Activated CD4-positive, alpha-beta T cell treated with anti-CD3 and anti-CD28 coated beads, Interleukin-2, Interleukin-4, amounts not matched to agents 100 ng/mL and 50 ng/mL, durations not matched to agents 16 hours and 8 hours (primary cell): ENCODE measurements around the gene NDUFAF8.

Source experiments
- DNase-seq: peaks from one replicate; pipeline ENCODE4 v3.0.0-alpha.2; 2020; ENCODE audit warnings: low spot score

The NDUFAF8 gene

DNA sequence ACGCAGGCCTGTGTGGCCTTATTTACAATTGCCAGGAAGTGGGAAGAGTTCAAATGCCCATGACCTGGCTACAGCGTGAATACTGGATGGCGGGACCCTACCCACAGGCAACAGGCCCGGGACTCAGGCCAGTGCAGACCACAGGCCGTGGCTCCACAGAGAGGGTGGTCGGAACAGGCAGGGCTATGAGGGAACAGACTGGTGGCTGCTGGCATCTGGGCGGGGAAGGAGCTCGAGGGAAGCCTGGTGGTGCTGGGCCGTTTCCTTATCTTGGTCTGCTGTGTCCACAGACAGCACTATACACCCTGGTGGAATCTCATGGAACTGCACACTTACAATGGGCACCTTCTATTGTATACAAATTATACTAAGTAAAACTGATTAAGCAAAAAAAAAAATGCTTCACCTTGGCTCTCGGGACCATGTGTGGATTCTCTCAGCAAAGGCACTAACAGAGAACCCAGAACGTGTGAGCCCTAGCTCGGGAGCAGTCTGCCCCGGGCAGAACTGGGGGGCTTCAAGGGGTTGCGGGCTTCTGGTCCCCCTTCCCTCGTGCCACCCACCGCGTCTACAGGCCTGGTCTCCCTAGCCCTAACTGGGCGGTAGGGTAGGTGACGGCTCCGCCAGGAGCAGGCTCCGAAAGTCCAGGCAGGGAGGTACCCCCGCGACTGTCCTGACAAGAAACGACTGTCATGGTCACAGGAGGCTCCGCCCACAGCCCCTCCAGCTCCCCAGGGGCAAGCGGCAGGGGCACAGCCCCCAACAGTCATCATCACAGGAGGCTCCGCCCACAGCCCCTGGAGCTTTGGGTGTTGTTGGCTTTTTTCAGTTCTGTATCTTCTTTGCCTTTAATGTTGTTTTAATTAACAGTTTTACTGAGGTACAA, 38.2 kb upstream of the NDUFAF8 start:
- DNase-seq, result peak; percentile 42

DNA sequence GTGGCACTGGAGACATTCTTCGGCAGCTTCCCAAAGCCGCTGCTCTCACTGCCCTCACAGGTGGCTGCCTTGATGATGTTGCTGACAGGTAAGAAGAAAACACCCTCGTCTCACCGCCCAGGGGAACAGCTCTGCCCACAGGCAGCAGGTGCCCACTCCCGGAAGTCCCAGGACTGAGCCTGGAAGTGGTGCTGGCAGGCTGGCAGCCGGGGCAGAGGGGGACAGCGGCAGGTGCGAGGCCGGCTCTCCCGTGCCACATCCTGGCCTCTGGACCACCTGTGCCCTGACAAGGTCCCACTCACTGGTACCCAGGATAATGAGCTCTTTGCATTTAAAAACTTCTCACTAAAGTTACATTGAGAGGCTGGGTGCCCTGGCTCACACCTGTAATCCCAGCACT, 36.8 kb upstream of the NDUFAF8 start:
- DNase-seq, result no peak

DNA sequence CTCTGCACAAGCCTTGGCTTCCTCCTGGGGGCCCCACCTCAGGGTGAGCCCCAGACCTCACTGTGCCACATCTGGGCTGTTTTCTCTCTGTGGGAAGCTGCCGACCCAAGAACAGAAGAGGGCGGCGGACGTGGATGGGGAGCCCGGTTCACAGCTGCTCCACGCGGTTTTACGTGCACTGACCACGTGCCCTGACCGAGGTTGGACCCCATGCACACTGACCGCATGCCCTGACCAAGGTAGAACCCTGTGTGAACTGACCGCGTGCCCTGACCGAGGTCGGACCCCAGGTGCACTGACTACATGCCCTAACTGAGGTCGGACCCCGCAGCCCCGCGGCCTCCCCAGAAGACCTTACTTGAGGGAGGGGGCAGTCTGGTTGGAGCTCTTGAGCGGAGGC, 36.0 kb upstream of the NDUFAF8 start:
- no peak for DNase-seq

DNA sequence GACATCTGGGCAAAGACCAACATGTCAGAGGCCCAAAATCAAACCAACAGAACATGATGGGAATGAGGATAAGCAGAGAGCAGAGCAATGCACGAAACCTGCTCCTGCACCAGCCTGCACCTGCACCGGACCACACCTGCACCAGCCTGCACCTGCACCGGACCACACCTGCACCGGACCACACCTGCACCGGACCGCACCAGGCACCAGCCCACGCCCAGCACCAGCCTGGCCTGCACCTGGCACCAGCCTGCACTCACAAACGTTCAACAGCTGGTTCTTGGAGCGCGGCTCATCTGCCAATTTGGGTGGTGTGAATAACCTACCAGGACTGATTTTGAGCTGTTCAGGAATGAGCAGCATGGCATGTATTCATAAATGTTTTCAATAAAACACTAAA, 34.5 kb upstream of the NDUFAF8 start:
- DNase-seq, result no peak

DNA sequence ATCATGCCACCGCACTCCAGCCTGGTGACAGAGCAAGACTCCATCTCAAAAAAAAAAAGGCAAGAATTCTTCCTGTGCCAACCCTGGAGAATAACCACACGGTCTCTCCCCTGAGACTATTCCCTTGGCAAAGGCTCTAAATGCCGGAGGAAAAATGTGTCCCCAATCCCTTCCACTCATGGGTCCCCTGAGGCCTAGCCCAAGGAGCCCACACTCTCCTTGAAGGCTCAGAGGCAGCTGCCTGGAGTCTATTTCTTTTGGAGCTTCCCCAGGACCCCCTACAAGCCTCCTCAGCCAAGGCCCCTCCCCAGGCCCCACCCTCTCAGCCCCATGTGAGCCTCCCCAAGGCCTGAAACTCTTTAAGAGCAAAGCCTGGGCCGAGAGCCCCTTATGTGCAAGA, 33.0 kb upstream of the NDUFAF8 start:
- DNase-seq, result no peak

DNA sequence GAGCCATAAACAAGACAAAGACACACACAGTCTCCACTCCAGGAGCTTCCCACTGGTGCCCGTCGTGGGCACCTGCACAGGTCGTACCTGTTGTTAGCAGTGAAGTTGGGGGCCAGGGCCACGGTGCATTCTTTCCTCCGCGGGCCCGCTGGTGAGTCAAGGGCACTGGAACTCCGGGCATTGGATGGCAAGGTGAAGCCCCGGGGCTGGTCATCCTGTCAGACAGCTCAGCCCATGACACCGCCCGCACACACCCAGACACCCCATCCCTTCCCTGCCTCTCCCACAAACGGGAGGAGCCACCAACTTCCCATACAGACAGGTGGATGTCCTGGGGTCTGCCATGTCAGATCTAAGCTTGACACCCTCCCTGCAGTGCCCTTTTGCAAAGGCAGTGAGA, 32.5 kb upstream of the NDUFAF8 start:
- no peak for DNase-seq

DNA sequence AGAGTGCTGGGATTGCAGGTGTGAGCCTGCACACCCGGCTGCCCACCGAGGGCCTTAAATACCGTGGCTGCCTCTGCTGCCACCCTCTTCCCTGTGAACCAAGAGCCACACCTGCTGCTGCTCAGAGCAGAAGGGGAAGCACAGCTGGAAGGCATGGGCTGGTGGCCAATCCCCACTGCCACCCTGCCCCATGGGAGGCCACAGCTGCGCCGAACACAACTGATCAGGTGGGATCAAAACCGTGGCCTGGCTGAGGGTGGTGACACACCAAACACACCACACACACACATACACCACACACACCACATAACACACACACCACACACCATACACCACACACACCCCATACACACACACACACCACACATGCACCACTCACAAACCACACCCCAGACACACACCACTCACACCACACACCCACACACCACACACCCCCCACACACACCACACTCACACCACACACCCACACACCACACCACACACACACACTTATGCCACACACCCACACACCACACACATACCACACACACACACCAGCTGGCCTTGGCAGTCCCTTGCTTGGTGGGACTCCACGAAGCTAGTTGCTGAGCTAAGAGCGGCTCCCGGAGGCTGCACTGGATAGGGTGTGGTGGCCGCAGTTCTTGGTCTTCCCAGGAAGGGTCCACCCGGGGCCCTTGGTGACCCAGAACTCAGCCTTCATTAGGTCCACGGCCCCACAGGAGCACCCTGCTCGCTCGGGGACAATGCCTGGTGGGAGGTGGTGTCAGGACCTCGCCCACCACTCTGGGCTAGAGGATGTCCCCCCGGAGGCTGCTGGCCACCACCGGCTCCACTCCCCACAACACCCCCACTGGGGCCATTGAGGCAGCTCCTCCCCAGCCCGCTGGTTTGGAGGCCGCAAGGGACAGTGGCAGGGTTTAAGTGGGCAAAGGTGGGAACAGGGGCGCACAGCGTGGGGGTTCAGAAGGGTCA, 31.2 kb upstream of the NDUFAF8 start:
- no peak for DNase-seq

DNA sequence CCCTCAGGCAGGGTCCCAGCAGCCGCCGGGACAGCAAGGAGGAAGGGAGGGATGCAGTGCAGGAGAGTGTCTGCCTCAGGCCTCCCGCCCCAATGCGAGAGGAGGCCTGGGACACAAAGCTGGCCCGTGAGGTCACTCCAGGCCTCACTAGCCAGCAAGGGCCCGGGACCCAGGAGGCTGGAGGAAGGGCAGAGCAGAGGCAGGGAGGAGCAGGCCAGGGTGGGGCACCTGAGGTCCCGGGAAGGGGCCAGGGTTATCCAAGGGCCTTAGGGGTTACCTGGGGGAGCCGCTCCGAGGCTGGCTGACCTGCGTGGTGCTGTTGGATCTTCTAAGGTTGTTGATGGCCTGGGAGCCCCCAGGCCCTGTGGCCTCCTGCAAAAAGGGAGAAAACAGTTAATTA, 30.5 kb upstream of the NDUFAF8 start:
- no peak for DNase-seq

DNA sequence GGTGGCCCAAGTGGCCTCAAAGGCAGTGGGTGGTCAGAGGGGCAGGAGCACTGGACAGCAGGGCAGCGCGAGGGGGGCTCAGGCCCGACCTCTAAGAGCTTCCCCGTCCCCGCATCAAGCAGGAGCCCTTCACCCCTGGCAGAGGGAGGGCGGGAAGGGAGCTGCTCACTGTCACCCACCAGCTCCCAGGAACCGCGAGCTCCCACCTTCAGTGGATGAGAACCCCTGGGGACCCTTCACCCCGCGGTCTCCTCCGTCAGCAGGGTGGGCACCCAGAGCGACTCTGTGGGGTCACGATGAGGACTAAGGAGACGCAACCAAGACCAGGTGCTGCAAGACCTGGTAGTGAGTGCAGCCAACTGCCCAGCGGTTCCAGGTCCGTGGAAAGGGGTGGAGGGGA, 30.0 kb upstream of the NDUFAF8 start:
- no peak for DNase-seq

DNA sequence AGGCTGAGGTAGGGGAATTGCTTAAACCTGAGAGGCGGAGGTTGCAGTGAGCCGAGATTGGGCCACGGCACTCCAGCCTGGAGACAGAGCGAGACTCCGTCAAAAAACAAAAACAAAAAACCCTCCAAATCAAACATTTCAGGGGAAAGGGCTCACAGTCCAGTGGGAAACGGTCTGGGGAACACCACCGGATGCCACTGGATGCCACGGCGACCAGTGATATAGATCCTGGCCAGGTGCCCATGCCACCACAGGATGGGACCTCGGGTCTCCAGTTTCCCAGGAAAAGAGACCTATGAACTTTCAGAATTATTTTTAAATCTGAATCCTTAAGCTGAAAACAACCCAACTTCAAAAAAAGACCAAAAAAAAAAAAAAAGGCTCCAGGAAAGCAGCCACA, 28.7 kb upstream of the NDUFAF8 start:
- no peak for DNase-seq

DNA sequence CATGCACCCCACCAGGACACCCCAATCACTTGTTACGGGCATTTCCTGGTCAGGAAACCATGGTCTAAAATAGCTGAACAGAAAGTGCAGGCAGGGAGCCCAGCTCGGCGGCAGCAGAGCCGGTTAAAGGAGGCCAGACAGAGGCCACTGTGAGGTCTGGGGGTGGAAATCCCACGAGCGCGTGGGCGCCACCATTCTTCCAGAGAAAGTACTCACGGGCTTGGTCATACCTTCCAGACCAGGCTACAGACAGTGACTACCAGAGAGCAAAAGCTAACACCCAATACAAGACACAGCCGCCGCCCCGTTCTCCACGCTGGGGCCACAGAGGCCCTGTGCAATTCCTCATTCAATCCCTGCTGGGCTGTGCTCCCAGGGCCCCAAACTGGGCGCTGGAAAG, 28.2 kb upstream of the NDUFAF8 start:
- no peak for DNase-seq

DNA sequence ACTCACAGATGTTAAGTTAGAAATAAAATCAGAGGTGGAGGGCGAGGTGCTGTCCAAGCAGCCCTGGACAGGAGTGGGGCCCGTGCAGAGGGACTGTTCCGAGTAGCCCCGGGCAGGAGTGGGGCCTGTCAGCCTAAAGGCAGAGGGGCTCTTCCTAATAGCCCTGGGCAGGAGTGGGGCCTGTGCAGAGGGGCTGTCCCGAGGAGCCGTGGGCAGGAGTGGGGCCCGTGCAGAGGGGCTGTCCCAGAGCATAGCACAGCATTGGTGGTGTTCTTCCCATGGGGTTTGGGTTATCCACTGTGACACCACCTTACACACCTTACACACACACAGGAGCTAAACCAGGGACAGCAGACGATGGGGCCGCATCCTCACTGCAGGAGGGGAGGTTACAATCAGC, 26.8 kb upstream of the NDUFAF8 start:
- DNase-seq, result no peak

DNA sequence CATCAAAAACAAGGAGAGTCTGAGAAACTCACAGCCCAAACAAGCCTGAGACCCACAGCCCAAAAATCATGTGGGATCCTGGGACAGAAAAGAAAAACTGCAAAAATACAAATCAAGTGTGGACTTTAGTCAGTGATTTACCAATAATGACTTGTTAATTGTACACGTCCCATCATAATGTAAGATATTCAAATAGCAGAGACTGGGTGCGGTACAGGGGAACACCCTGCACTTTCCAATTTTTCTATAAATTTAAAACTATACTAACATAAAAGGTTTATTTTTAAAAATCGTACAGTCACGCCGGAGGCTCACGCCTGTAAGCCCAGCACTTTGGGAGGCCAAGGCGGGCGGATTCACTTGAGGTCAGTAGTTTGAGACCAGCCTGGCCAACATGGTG, 25.1 kb upstream of the NDUFAF8 start:
- no peak for DNase-seq

DNA sequence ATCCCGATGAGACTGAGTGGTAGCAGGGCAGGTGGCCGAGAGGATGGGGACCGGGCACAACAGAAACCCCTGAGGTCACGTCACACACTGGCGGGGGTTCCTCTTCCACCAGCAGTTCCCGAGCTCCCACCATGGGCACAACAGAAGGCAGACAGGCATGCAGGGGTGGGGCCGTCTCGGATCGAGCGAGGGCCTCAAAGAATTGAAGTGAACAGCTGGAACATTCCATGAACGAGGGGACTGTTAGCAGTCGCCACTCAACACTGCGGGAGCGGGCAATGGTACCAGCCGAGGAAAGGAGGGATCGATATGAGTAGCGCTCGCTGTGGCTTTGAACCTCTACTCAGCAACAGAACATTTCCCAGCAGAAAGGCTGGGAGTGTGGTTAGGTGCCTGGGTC, 21.6 kb upstream of the NDUFAF8 start:
- no peak for DNase-seq

DNA sequence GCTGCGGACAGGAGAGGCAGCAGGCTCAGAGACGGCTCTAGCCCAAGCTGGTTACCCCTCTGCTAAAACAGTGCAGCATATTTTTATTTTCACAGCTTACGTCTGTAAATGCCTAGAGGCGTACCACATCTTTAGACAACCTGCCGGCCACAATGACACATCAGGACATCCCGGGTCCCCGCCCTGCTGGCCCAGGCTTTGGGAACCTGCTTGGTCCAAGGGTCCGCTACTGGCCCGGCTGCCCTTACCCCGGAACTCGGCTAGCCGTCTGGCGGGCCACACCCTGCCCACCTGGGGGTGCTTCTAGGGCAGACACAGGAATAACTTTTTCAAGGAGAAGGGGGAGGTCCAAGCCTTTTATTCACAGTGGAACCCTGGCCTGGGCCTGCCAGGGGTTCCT, 20.7 kb upstream of the NDUFAF8 start:
- DNase-seq, result no peak

DNA sequence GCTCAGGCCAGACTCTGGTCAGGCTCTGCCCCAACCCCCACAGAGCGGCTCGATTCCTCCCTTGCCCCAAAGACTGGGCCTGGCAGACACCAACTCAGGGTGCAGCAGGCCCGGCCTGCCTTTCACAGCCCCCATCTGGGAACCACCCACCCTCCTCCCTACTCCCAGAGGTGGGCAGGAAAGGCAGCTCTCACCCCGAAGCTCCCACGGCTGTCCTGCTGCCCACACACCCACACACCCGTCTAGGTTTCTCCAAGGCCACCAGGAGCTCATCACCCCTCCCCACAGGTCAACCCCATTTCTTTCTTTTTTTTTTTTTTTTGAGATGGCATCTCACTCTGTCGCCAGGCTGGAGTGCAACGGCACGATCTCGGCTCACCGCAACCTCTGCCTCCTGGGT, 20.1 kb upstream of the NDUFAF8 start:
- no peak for DNase-seq

DNA sequence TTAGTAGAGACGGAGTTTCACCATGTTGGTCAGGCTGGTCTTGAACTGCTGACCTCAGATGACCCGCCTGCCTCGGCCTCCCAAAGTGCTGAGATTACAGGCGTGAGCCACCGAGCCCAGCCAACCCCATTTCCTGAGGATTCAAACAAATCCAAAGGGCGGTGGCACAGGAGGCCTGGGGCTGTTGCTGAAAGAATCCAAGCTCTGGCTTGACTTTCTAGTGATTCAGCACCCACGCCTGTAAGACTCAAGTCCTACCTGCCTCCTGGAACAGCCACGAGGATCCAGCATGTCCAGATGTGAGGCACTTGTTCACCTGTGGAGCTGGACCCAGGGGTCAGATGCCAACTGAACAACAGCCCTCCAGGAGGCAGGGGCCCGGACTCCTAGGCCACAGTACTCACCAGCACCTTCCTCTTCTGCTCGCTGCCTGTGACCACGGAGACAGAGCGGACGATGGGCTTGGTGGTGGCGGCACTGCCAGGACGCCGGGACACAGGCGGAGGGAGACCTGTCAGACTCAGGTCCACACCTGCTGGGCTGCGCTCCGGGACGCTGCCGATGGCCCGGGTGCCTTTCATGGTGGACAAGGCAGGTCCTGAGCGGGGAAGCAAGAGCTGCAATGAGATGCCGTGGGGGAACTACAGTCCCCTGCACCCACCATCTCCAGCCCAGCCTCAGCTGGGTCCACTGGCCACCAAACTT, 19.5 kb upstream of the NDUFAF8 start:
- DNase-seq, result no peak

DNA sequence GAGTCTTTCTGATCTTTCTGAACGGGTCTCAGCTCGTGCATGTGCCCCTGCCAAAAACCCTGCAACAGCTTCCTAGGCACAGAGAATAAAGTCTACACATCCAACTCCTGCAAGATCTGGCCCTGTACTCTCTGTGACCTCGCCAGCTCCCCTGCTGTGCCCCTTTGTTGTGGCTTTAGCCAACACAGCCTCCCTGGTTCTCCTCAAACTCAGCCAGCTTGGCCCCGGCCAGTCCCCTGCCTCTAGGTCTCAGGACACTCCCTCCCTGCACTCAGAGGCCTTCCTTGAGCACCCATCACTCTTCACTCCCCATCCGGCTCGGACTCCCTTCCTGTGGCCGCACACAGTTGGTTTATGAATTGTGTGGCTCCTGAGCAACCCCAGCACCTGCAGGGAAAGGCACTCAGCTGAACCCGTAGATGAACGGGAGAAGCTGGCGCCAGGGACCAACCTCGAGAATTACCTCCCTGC, 17.7 kb upstream of the NDUFAF8 start:
- no peak for DNase-seq

DNA sequence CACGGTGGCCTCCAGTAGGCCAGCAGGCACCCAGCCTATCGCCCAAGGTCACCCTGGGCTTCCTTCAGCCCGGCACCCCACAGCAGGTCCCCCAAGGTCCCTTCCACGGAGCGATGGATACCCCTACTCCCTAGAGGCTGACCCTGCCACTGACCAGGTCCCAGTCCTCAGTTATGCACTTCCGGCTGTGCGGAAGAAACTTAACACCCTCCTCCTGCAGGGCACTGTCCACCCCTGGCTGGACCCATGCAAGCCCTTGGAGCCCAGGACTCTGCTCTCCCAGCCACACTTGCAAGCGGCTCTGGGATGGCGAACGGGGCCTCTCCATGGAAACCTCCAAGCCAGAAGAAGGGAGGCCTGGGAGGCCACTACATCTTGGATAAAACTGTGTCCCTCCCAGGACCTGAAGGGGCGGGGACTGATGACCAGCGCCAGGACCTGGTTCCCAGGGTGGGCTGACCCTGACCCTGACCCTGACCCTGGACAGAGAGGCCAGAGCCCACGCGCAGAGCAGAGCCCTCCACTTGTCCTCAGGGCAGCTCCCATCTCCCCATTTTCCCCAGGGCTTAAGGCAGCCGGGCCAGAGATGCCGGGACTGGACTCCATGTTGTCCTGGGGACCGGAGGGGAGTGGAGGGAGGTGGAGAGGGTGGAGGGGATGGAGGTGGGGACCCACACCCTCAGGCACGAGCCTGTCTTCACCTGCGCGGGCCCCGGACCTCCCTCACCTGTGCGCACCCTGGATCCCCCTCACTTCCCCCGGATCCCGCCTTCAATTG, 17.1 kb upstream of the NDUFAF8 start:
- DNase-seq, result no peak

DNA sequence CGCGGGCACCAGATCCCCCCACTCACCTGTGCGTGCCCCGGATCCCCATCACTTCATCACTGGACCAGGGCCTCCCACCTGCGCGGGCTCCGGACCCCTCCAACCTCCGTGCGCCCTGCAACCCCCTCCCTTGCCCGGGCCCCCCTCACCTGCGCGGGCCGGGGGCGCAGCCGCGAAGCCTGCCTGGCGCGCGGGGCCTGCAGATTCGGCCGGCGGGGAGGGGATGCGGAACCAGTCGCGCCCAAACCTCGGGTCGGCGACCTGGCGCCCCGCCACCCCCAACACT, 16.6 kb upstream of the NDUFAF8 start:
- DNase-seq, result no peak

DNA sequence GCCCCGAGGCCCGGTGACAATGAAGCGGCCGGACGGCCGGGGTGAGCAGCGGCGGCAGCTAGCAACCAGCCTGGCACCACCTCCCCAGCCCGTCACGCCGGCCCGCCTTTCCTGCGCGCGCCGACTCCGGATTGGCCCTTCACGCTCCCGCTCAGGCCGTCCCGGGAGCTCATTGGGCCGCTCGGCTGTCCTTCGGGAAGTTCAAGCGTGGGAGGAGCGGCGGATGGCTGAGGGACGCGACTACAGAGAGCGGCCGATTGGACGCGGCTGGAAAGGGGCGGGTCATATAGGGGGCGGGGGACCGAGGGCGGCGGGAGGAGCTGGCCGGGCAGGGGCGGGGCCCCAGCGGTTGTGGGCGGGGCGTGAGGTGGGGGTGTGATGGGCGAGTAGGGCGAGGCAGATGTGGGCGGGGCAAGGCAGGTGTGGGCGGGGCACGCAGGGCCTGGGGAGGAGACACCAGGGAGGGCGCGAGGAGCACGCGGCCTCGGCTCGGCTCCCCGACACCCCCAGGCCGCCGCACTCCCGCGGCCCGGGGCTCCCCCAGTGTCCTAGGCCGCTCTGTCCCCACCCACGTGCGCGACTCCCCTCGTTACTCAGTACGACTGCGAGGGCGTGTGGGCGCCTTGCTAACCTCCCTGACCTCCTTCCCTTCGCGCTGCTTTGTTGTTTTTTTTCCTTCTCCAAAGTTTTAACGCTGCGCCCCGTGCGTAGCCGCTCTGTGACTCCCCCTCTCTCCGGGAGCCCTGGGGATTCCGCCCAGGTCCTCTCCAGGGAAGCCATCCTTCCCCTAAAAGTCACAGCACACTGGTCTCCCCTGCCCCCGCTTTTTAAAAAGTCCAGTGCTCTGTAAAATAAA, 16.0 kb upstream of the NDUFAF8 start, which contains the start of gene CEP131:
CEP131 (minus strand) TSS at position 60 of the 856 bp plus-strand sequence. CDS start 2,909 bp downstream, outside the sequence.
- DNase-seq, result peak; percentile 99
